Activated CD4-positive, alpha-beta T cell treated with anti-CD3 and anti-CD28 coated beads, Interleukin-2, amount 50 U/mL, for 24 hours (primary cell): ENCODE measurements around the gene DNAJA1.
A peak's percentile ranks its signal among the peaks of the same experiment; 100 is the strongest.
"Not testable (repeated sequence)": the region's sequence is repeated elsewhere in the genome, so short reads cannot be mapped to it uniquely, and the experiment has no call there.

Experiments used
- DNase-seq, 2 donors: peaks; one replicate each; pipeline ENCODE4 v3.0.0-alpha.2; 2020; ENCODE audit warnings: low read depth in 1 of 2, low spot score in 1 of 2

The DNAJA1 gene

GRCh38 chr9:33080534-33080933 lies 55.5 kb downstream of the DNAJA1 start:
- no peak for DNase-seq

- peak; percentile 26 to 64 for DNase-seq
Measured at GRCh38 chr9:33081128-33081851, 56.2 kb downstream of the DNAJA1 start.

- no peak for DNase-seq
Measured at GRCh38 chr9:33082128-33082527, 57.1 kb downstream of the DNAJA1 start.

GRCh38 chr9:33082538-33083326 lies 57.7 kb downstream of the DNAJA1 start:
- DNase-seq = peak in 1 of 2 donors; percentile 11

GRCh38 chr9:33085672-33086071 lies 60.6 kb downstream of the DNAJA1 start:
- DNase-seq = not testable (repeated sequence)
